ENCODE measurements around the gene MAST2.
"Not testable (repeated sequence)": the region's sequence is repeated elsewhere in the genome, so short reads cannot be mapped to it uniquely, and the experiment has no call there.

Gene MAST2

DNA sequence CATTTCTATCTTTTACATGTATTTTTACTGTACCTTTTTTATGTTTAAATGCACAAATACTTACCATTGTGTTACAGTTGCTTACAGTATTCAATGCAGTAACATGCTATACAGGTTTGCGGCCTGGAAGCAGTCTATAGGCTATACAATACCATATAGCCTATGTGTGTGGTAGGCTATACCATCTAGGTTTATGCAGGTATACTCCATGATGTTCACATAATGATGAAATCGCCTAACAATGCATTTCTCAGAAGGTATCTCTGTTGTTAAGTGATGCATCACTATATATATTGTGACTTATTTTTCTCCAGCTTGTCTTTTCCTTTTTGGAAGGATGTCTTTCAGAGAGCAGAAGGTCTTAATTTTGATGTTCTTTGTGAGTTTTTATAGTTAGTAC, 103.5 kb downstream of the MAST2 start:
- no peak for DNase-seq

DNA sequence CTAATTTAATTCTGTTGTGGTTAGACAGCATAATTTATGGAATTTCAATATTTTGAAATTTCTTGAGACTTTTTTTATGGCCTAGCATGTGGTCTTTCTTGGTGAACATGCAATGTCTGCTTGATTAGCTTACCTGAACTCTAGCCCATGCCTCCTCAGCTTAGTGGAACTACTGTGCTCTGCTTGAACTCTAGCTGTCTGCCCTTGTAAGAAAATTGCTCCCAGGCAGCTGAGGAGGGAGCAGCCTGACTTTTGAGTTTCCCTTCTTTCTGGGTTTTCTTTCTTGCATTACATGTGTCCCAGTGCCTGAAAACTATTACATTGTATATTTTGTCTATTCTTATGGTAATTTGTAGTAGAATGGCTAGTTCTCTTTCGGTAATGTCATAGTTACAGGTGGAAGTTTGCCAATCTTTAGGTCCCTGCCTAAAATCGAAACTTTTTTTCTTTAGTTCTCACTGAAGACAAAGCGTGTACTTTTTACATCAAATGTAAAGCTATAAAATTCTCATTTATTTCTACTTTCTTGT, 105.3 kb downstream of the MAST2 start:
- DNase-seq = no peak

DNA sequence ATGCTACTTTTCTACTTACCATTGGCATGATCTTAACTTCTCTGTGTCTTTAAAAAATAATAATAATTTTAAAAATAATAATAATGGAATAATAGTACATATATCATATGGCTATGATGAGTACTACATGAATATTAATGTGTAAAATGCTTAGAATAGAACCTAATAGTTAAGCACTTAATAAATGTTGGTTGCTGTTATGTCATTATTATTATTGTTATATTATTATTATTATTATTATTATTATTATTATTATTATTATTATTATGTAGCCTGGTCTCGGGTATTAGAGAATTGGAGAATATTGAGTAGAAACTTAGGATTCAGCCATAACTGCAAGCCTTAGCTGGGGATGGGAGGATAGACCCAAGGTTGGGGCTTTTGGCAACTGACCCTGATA, 108.2 kb downstream of the MAST2 start:
- no peak for DNase-seq

DNA sequence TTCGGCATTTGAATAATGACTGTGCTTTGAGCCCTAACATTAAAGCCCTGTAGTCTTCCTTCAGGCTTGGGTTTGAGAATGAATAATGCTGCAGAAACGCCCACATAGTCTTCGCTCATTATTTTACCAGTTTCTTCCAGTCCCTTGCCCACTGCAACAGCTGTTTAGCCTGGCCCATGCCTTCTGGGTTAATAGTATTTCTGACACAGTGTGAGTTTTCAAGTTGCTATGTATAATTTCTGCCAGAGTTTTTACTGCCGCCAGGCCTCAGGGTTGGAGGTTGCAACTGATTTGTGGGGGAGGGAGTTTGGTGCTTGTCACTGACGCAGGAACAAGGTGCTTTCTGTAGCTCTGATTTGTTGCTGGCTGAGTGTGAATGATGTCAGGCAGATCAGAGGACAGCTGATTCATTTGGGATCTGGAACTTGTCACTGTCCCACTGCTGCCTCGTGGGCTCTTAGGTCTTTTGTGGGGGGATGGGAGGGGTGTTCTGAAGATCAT, 109.8 kb downstream of the MAST2 start:
- no peak for DNase-seq

DNA sequence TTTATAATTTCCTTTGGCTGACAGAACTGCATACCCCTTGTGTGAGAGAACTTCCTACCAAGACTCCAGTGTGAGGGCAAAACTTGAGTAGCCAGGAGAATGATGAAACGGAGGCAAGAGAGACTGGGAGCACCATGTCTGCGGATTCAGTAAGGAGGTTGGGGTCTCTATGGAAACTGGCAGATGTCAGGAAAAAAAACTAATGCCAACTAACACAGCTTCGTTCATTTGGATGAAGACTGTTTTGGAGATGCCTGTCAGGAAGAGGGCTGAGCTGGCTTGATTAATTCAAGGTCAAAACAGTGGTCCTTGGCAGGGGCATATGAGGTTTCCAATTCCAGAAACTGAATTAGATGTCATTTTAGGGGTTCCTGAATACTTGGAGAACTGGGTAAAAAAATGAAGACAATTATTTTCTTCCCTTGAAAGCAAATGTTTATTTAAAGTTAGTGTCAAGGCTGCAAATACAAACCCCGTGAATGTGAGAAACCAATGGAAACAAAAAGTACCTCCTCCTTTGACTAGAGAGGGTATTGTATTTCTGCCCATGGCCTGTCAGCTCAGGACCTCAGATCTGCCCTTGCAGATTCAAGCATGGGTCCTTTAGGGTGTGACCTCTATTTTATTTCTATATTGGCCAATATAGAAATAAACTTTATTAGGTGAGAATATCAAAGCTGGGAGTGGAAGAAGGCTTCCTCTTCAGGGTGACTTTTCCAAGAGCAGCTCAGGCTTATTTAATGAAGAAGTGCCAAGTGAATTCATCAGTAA, 110.5 kb downstream of the MAST2 start:
- no peak for DNase-seq

DNA sequence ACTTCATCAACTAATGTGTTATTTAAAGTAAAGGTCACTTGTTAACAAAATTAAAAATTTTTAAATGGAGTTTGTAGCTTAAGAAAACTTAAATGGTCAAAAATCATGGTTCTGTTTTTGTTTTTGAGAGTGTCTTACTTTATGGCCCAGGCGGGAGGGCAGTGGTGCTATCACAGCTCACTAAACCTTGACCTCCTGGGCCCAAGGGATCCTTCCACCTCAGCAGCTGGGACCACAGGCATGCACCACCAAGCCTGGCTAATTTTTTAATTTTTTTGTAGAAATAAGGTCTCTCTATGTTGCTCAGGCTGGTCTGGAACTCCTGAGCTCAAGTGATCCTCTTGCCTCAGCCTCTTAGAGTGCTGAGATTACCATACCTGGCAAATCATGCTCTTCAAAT, 111.4 kb downstream of the MAST2 start:
- no peak for DNase-seq

DNA sequence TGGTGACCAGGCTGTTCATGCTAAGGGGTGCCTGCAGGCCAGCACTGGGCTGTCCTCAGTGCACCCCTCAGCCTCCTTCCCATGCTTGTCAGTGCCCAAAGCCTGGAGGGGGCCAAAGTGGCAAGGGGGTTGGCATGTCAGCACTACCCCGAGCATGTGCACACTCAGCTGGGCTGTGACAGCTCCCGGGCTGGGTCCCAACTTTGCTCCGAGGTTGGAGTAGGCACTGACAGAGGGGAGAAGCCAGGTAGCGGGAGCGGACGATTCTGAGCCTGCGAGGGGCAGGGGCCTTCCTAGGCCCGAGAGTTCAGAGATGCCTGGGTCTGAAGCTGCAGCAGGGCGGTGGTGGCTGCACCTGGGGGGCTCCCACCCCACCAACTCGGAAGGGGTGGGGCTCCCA, 119.0 kb downstream of the MAST2 start:
- no peak for DNase-seq

DNA sequence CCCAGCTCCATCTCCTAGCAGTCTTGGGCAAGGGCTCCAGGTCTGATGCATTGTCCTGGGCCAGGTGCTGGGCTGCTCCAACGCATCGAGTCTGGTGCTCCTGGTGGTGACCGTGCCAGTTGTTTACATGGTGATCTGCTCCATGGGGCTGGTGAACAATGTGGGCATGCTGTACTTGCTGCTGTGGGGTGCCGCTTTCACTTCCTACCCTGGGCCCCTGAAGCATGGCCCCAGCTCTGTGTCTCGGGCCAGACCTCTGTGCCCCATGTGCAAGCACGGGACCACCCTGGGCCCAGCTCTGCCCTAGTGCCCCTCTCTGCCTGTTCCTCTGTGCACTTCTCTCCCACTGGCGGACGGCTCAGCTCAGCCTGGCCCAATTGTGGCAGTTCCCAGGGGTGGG, 119.4 kb downstream of the MAST2 start:
- DNase-seq = no peak

DNA sequence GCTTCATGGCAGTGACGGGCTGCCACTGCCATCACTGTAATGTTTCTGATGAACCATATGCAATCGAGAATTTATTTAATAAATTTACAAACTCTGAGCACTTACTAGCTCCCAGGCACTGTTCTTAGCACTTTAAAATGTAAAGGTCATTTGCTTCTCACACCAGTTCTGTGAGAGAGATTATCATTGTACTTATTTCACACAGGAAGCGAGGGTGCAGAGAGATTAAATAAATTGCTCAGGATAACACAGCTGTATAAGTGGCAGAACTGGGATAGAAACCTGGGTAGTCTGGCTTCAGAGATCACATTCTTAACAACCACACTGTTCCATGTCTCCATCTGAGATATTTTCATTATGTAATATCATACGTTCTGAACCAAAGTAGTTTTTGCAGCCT, 119.9 kb downstream of the MAST2 start:
- no peak for DNase-seq

DNA sequence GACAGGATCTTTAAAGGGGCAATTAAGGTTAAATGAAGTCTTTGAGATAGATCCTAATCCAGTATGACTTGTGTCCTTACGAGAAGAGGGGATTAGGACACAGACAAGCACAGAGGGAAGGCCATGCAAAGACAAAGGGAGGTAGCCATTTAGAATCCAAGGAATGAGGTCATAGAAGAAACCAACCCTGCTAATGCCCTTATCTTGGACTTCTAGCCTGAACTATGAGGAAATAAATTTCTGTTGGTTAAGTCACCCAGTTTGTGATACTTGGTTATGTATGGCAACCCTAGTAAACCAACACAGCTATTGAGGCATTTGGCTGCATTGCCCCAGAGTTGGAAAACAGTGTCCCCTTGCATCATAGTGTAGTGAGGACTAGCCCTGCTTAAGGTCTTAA, 121.3 kb downstream of the MAST2 start:
- DNase-seq = no peak

DNA sequence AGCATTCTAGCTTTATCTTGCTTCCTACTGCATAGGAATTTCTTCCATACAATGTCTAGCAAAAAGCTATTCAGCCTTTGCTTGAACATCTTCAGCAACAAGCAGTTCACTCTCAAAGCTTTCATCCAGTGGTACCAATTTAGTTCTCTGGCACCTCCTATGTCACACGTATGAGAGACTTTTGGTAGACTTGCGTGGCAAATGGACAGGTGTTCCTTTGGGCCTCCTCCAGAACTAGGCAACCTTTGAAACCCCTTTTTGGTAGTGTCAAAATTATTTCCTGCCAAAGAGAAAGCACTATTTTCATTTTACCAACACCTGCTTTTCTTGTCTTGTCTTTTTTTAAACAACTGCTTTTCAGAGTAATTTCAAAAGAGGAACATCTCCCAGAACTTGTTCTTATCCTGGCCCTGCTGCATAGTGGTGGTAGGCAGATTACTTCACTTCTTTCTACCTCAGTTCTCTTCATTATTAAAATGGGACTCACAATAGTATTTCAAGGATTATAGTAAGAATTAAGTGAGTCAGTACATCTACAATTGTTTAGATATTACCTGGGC, 122.4 kb downstream of the MAST2 start:
- DNase-seq = no peak

DNA sequence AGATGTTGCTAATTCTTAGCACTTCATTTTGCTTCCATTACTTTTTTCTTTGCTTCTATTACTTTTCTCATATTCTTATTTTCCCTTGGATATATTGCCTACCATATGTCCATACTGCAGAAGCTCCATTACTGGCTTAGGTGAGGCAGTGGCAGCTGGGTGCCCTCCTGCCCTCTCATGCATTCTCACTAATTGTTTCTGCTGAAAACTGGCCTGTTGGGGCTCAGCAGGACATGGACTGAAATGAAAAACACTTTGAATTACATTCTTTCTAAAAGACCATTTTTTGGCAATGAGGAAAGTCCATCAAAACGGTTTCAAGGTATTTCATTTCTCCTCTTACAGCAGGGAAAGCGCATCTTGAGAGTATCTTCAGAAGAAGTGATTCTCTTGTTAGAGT, 122.9 kb downstream of the MAST2 start:
- no peak for DNase-seq

DNA sequence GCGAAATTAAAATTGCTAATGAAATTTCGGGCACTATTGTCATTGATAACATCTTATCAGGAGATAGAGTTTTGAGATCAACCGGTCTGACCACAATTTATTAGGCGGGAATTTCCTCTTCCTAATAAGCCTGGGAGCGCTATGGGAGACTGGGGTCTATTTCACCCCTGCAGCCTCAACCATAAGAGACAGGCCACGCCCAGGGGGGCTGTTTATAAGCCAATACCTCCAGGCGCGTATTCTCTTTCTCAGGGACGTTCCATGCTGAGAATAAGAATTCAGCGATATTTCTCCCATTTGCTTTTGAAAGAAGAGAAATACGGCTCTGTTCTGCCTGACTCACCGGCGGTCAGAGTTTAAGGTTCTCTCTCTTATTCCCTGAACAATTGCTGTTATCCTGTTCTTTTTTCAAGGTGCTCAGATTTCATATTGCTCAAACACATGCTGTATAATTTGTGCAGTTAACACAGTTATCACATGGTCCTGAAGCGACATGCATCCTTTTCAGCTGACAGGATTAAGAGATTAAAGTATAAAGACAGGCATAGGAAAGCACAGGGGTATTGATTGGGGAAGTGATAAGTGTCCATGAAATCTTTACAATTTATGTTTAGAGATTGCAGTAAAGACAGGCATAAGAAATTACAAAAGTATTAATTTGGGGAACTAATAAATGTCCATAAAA, 124.0 kb downstream of the MAST2 start:
- DNase-seq = peak; percentile 16

DNA sequence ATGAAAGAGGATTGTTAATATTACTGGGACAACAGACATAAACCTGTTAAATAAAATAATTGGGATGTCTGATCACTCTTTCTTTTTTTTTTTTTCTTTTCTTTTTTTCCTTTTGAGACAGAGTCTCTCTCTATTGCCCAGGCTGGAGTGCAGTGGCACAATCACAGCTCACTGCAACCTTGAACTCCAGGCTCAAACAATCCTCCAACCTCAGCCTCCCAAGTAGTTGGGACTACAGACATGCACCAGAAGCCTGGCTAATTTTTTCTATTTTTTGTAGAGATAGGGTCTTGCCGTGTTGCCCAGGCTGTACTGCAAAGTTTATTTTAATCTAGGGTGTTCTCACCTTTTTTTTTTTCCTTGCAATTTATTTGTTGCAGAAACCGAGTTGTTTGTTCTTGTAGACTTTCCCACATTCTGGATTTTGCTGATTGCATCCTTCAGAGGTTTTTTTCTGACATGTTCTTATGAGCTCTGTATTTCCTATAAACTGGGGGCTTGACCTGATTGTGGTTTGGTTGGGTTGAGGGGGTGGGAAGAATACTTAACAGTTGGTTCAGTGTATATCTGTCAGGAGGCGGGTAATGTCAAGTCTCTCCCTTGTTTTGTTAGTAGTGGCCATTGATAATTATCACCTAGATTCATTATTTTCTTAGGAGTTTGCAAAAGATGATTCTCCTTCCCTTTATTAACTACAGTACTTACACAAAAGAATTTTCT, 125.2 kb downstream of the MAST2 start:
- DNase-seq = no peak

DNA sequence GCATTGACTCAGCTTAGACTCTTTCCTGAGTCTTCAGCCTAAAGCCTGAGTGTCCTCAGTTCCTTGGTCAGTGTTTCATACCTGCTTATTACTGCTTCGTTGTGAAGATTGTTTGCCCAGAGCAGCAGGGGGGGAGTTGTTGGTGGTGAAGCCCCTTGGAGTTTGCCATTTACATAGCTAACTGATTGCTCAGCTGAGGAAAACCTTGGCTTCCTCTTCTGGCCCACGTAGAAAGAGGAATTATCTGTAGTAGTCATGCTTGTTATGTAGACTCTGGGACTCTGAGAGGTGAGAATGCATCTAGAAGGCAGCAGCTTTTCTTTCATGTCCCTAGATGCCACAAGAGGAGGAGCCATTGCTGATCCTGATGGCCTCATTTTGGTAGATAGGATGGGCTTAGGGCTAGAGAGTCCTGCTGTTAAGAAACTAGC, 125.9 kb downstream of the MAST2 start:
- no peak for DNase-seq

DNA sequence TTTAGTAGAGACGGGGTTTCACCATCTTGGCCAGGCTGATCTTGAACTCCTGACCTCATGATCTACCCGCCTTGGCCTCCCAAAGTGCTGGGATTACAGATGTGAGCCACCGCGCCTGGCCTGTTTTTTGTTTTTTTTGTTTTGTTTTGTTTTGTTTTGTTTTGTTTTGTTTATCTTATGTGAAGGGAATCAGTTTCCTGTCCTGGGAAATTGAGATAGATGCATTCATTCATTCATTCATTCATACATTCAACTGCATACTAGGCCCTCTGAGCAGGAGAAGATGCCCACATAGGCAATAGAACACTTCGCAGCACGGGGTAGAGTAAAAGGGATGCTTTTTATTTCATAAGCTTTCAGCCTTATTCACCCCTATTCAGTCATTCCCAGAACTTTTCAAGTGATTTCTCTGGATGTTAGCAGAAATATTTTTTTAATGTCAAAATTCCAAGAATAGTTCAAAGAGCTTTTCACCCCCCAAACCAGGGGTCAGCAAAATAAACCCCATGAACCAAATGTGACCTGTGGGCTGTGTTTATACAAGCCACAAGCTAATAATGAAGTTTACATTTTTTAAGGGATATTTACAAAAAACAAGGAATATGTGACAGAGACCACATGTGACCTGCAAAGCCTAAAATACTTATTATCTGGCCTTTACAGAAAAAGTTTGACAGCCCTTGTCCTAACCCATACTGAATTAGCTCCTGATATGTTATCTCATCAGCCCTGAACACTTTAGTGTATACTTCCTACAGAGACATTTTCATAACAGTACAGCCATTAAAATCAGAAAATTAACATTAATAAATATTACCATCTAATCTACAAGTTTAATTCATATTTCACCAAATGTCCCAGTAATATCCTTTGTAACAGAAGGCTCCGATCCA, 127.1 kb downstream of the MAST2 start:
- DNase-seq = no peak

DNA sequence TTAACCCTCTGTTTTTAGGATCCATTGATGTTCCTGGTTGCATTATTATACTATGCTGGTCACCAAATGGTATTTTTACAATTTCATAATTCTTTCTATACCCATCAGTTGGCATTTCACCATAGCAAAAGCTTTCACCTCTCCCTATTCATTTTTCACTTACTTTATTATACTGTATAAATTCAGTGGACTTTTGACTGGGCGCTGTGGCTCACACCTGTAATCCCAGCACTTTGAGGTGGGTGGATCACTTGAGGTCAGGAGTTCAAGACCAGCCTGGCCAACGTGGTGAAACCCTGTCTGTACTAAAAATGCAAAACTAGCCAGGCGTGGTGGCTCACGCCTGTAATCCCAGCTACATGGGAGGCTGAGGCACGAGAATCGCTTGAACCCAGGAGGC, 128.8 kb downstream of the MAST2 start:
- not testable (repeated sequence) for DNase-seq

DNA sequence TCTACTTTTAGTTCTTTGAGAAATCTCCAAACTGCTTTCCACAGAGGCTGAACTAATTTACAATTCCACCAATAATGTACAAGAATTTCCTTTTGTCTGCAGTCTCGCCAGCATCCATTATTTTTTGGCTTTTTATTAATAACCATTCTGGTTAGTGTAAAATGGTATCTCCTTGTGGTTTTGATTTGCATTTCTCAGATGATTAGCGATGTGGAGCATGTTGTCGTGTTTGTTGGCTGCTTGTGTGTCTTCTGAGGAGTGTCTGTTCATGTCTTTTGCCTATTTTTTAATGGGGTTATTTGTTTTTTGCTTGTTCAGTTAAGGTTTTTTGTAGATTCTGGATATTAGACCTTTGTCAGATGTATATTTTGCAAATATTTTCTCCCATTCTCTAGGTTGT, 131.5 kb downstream of the MAST2 start:
- no peak for DNase-seq

DNA sequence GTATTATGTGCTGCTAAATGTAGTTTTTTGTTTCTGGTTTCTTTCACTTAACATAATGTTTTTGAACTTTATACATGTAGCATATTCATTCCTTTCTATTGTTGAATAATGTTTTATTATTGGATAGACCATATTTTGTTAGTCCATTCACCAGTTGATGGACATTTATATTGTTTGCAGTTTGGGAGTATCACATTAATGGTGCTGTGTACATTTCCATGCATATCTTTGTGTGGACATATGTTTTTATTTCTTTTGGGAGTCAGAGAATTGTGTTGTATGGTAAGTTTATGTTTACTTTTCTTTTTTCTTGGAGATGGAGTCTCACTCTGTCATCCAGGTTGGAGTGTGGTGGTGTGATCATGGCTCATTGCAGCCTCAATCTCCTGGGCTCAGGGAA, 134.6 kb downstream of the MAST2 start:
- no peak for DNase-seq

DNA sequence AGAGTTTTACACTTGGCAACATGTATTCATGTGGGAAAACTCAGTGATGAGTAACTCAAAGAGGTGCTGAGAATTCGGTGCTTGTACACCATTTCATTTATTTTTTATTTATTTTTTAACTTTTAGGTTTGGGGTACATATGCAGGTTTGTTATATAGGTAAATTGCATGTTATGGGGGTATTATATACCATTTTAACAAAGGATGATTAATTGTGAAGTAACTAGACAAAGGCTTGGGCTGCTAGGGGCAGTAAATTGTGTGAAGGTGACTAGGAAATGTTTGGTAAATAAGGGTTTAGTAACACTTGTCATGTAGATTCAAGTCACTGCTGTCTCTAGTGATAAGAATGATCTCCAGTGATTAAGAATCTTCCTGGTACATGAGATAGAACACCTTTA, 139.0 kb downstream of the MAST2 start:
- no peak for DNase-seq

DNA sequence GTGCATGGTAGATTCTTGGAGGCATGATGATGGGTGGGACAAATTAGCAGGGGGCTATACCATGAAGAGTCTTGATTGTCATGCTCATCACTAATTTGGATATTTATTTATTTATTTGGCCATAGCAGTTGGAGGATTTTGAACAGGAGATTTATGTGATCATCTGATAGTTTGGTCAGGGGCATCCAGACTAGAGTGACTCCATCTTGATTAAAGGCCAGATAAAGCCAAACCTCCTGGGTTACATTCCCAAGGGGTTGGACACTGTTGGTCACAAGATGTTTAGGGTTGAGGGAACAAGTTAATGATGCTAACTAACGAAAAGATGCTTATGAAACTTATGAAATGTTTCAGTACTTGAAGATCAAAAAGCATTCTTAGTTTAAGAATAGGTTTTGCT, 139.8 kb downstream of the MAST2 start:
- no peak for DNase-seq

DNA sequence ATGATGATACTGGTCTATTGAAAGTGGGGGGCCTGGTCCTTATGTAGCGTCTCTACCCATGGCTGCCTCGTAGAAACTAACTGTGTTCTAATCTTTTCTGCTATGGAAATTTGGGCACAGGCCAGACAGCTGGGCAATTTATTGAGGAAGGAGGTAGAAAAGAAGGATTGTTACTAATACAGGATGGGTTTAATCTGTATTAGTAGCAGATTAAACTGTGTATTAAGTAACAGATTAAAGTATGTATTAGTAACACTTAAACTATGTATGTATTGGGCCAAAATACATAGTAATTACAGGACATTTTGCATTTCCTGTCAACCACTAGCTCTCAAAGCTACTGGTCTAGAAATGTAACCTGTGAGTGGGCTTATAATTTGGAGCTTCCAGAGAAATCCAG, 142.0 kb downstream of the MAST2 start:
- no peak for DNase-seq

Measured in NCI-H1105 (cell line).